Tibial nerve (tissue), 3 donors: Measurements from ENCODE around the gene LSM7.

Experiments used
- CTCF ChIP-seq, 5 experiments: fragments of 200-600 bp in 3 of 5; fragments of 450-650 bp in 2 of 5; sonication (generic) in 3 of 5; IDR thresholded peaks; one replicate each; pipeline ENCODE4 v1.5.1; 2016 to 2019; ENCODE audit warnings: antibody characterized with exemption in 5 of 5, mild to moderate bottlenecking in 3 of 5, moderate library complexity in 2 of 5
- POLR2A ChIP-seq, 2 donors: fragments of 450-650 bp; IDR thresholded peaks; one replicate each; pipeline ENCODE4 v1.6.1; 2017; ENCODE audit warnings: antibody characterized with exemption in 2 of 2, mild to moderate bottlenecking in 2 of 2, moderate library complexity in 2 of 2

- TF ChIP-seq POLR2A (IDR thresholded peaks at IDR 0.05) (no peak), CTCF (IDR thresholded peaks at IDR 0.05) (no peak)
Measured at GRCh38 chr19:2296141-2296540, 32.2 kb downstream of the LSM7 start.
